ENCODE results near the gene ACSS2.
"Not testable (repeated sequence)": the region's sequence is repeated elsewhere in the genome, so short reads cannot be mapped to it uniquely, and the experiment has no call there.

- TF ChIP-seq POLR2AphosphoS5, POLR2A (IDR thresholded peaks at IDR 0.05): not testable (repeated sequence)
Measured at GRCh38 chr20:34898129-34898528, 21.7 kb downstream of the ACSS2 start.
